HCT116 (cell line): ENCODE results near the gene KBTBD3.

Experiments used
- CBX3 ChIP-seq: IDR thresholded peaks from 2 replicates; pipeline ENCODE4 v1.6.1; 2012; ENCODE audit warnings: low read depth
- CTCF ChIP-seq, 3 experiments: fragments of 200-600 bp in 1 of 3; sonication (generic) in 1 of 3; IDR thresholded peaks in 2 of 3; conservative IDR thresholded peaks in 1 of 3; 2 replicates each; pipeline ENCODE4 v1.5.1; 2012 to 2017; ENCODE audit warnings: low read depth in 2 of 3, low read length in 2 of 3, antibody characterized with exemption in 1 of 3, borderline replicate concordance in 1 of 3, control low read depth in 1 of 3, mild to moderate bottlenecking in 1 of 3, mixed read lengths in 1 of 3, mixed run types in 1 of 3, moderate library complexity in 1 of 3; ENCODE audit not compliant: insufficient read depth in 1 of 3
- EGR1 ChIP-seq: IDR thresholded peaks from 2 replicates; pipeline ENCODE4 v1.6.1; 2012; ENCODE audit warnings: low read depth
- EZH2 ChIP-seq: fragments of 200-600 bp; sonication (generic); IDR thresholded peaks from 2 replicates; pipeline ENCODE4 v1.6.1; 2017; ENCODE audit warnings: antibody characterized with exemption, mixed run types
- POLR2A ChIP-seq: IDR thresholded peaks from 2 replicates; pipeline ENCODE4 v1.7.0; 2011; ENCODE audit warnings: borderline replicate concordance; ENCODE audit not compliant: insufficient read depth, insufficient read length; ENCODE audit errors: extremely low read depth
- POLR2AphosphoS5 ChIP-seq: IDR thresholded peaks from 2 replicates; pipeline ENCODE4 v1.6.1; 2011; ENCODE audit warnings: mild to moderate bottlenecking, low read depth, low read length, moderate library complexity
- RAD21 ChIP-seq: IDR thresholded peaks from 2 replicates; pipeline ENCODE4 v1.6.1; 2012; ENCODE audit warnings: low read depth, mild to moderate bottlenecking

GRCh38 chr11:106092446-106092845 is 15.3 kb upstream of the KBTBD3 start:
- TF ChIP-seq CTCF (IDR thresholded peaks at IDR 0.05 in 2 of 3, conservative IDR thresholded peaks at IDR 0.05 in 1 of 3; ENCODE audit: borderline replicate concordance in 1 of 3, insufficient read depth in 1 of 3, low read depth in 2 of 3, low read length in 2 of 3), result no peak
- no peak for TF ChIP-seq POLR2A
- TF ChIP-seq POLR2AphosphoS5, result no peak
- TF ChIP-seq RAD21, result no peak
- TF ChIP-seq EGR1, result no peak
- no peak for TF ChIP-seq EZH2
- TF ChIP-seq CBX3, result no peak
